H9 (cell line): ENCODE measurements around the gene CEP89. TPM values are rescaled to one million over a fixed set of nuclear protein-coding genes. Genes with fewer than 3 reads are reported as not detected.

Experiments used
- DNase-seq: peaks from one replicate; pipeline ENCODE4 v3.0.0-alpha.2; 2017
- H2AFZ ChIP-seq: one replicate; pipeline ENCODE4 v1.6.1; 2013; ENCODE audit warnings: mild to moderate bottlenecking, low read length, control low read depth, moderate library complexity
- H2AK5ac ChIP-seq: 2 replicates; pipeline ENCODE4 v1.6.1; 2013; ENCODE audit warnings: low read length, control low read depth, mixed read lengths; ENCODE audit not compliant: insufficient read length
- H2BK120ac ChIP-seq: one replicate; pipeline ENCODE4 v1.6.1; 2013; ENCODE audit warnings: low read depth, mild to moderate bottlenecking, low read length, control low read depth, inconsistent platforms; ENCODE audit not compliant: poor library complexity, severe bottlenecking
- H2BK12ac ChIP-seq: 2 replicates; pipeline ENCODE4 v1.6.1; 2013; ENCODE audit warnings: low read length, control low read depth, mixed read lengths, low read depth; ENCODE audit not compliant: insufficient read length
- H2BK15ac ChIP-seq: 2 replicates; pipeline ENCODE4 v1.6.1; 2013; ENCODE audit warnings: low read depth, low read length, control low read depth
- H2BK20ac ChIP-seq: one replicate; pipeline ENCODE4 v1.6.1; 2013; ENCODE audit warnings: low read depth, mild to moderate bottlenecking, low read length, control low read depth, inconsistent platforms; ENCODE audit not compliant: poor library complexity, severe bottlenecking
- H2BK5ac ChIP-seq: 2 replicates; pipeline ENCODE4 v1.6.1; 2013; ENCODE audit warnings: low read length, control low read depth, mixed read lengths; ENCODE audit not compliant: insufficient read length
- H3K14ac ChIP-seq: 2 replicates; pipeline ENCODE4 v1.6.1; 2013; ENCODE audit warnings: low read length, control low read depth; ENCODE audit not compliant: insufficient read depth
- H3K18ac ChIP-seq: 2 replicates; pipeline ENCODE4 v1.6.1; 2013; ENCODE audit warnings: low read depth, mild to moderate bottlenecking, mixed read lengths, low read length, control low read depth; ENCODE audit not compliant: insufficient read length
- H3K23ac ChIP-seq: 2 replicates; pipeline ENCODE4 v1.6.1; 2013; ENCODE audit warnings: low read length, control low read depth, mixed read lengths, low read depth; ENCODE audit not compliant: insufficient read length
- H3K23me2 ChIP-seq: 2 replicates; pipeline ENCODE4 v1.6.1; 2013; ENCODE audit warnings: low read depth, mild to moderate bottlenecking, mixed read lengths, low read length, control low read depth; ENCODE audit not compliant: insufficient read length, poor library complexity, severe bottlenecking
- H3K27ac ChIP-seq: 2 replicates; pipeline ENCODE4 v1.5.1; 2013; ENCODE audit warnings: low read length, control low read depth, mixed read lengths, low read depth; ENCODE audit not compliant: insufficient read length
- H3K27me3 ChIP-seq: 2 replicates; pipeline ENCODE4 v1.6.1; 2013; ENCODE audit warnings: low read length, control low read depth, inconsistent platforms; ENCODE audit not compliant: insufficient read depth
- H3K4ac ChIP-seq: 2 replicates; pipeline ENCODE4 v1.6.1; 2013; ENCODE audit warnings: low read depth, mild to moderate bottlenecking, control low read depth, inconsistent platforms, low read length, moderate library complexity
- H3K4me1 ChIP-seq: 2 replicates; pipeline ENCODE4 v1.6.1; 2013; ENCODE audit warnings: low read length, control low read depth, inconsistent platforms; ENCODE audit not compliant: insufficient read depth
- H3K4me2 ChIP-seq: 2 replicates; pipeline ENCODE4 v1.6.1; 2013; ENCODE audit warnings: low read length, control low read depth, mixed read lengths; ENCODE audit not compliant: insufficient read length, insufficient read depth
- H3K56ac ChIP-seq: 2 replicates; pipeline ENCODE4 v1.6.1; 2013; ENCODE audit warnings: low read depth, mild to moderate bottlenecking, mixed read lengths, low read length, control low read depth; ENCODE audit not compliant: insufficient read length
- H3K79me1 ChIP-seq: 2 replicates; pipeline ENCODE4 v1.6.1; 2013; ENCODE audit warnings: low read depth, mild to moderate bottlenecking, moderate library complexity, low read length, control low read depth, inconsistent platforms; ENCODE audit not compliant: insufficient read depth, poor library complexity, severe bottlenecking
- H3K79me2 ChIP-seq: 2 replicates; pipeline ENCODE4 v1.6.1; 2013; ENCODE audit warnings: low read length, control low read depth, inconsistent platforms; ENCODE audit not compliant: insufficient read depth
- H3K9ac ChIP-seq: 2 replicates; pipeline ENCODE4 v1.6.1; 2013; ENCODE audit warnings: low read length, control low read depth, mixed read lengths; ENCODE audit not compliant: insufficient read length; ENCODE audit errors: extremely low read depth
- H3K9me3 ChIP-seq: one replicate; pipeline ENCODE4 v1.6.1; 2013; ENCODE audit warnings: low read depth, low read length, inconsistent platforms; ENCODE audit not compliant: control insufficient read depth
- H3T11ph ChIP-seq: one replicate; pipeline ENCODE4 v1.6.1; 2013; ENCODE audit warnings: mild to moderate bottlenecking, low read length, control low read depth, inconsistent platforms
- H4K20me1 ChIP-seq: one replicate; pipeline ENCODE4 v1.6.1; 2013; ENCODE audit not compliant: control insufficient read depth, insufficient read length, insufficient read depth
- H4K5ac ChIP-seq: 2 replicates; pipeline ENCODE4 v1.6.1; 2013; ENCODE audit warnings: low read depth, mild to moderate bottlenecking, mixed read lengths, low read length, control low read depth; ENCODE audit not compliant: insufficient read length
- H4K8ac ChIP-seq: replicated peaks from 2 replicates; pipeline ENCODE4 v1.6.1; 2013; ENCODE audit warnings: low read length, control low read depth, mixed read lengths, low read depth; ENCODE audit not compliant: insufficient read length
- H4K91ac ChIP-seq: 2 replicates; pipeline ENCODE4 v1.6.1; 2013; ENCODE audit warnings: low read depth, mild to moderate bottlenecking, moderate library complexity, mixed read lengths, low read length, control low read depth; ENCODE audit not compliant: insufficient read length
- H3K27ac Mint-ChIP-seq, 3 experiments: 2 replicates in 2 of 3; 3 replicates in 1 of 3; pipeline ENCODE4 v1.8.0; 2020 to 2021; ENCODE audit warnings: mixed read lengths in 3 of 3, mild to moderate bottlenecking in 1 of 3, moderate library complexity in 1 of 3
- H3K27me3 Mint-ChIP-seq: 2 replicates; pipeline ENCODE4 v1.8.0; 2021; ENCODE audit warnings: low read depth, mild to moderate bottlenecking, moderate library complexity, mixed read lengths
- H3K36me3 Mint-ChIP-seq, 3 experiments: 2 replicates in 2 of 3; 3 replicates in 1 of 3; pipeline ENCODE4 v1.8.0; 2020 to 2021; ENCODE audit warnings: low read depth in 3 of 3, mixed read lengths in 3 of 3; ENCODE audit not compliant: insufficient read depth in 1 of 3
- H3K4me1 Mint-ChIP-seq, 2 experiments: 2 replicates each; pipeline ENCODE4 v1.8.0; 2020; ENCODE audit warnings: mixed read lengths in 2 of 2
- H3K4me3 Mint-ChIP-seq, 2 experiments: 2 replicates in 1 of 2; 3 replicates in 1 of 2; pipeline ENCODE4 v1.8.0; 2020 to 2021; ENCODE audit warnings: mild to moderate bottlenecking in 2 of 2, mixed read lengths in 2 of 2, moderate library complexity in 1 of 2
- H3K9me3 Mint-ChIP-seq, 2 experiments: 2 replicates in 1 of 2; 3 replicates in 1 of 2; pipeline ENCODE4 v1.8.0; 2020; ENCODE audit warnings: mild to moderate bottlenecking in 2 of 2, mixed read lengths in 2 of 2, moderate library complexity in 1 of 2
- CTCF ChIP-seq: fragments of 200-600 bp; sonication (generic); conservative IDR thresholded peaks from 3 replicates; pipeline ENCODE4 v1.8.0; 2021; ENCODE audit warnings: antibody characterized with exemption, mild to moderate bottlenecking
- WGBS: extraction: QIAGEN DNeasy Blood & Tissue Kit; methylation state at CpG from one replicate; pipeline ENCODE4 v1.1.7; 2013; ENCODE audit warnings: missing lambda C conversion rate, low lambda C conversion rate, mixed read lengths; ENCODE audit not compliant: insufficient read length; ENCODE audit errors: extremely low coverage; 5-methylcytosine and 5-hydroxymethylcytosine counted together
- total RNA-seq: library from RNA; stranded (reverse); gene quantifications from 2 replicates; pipeline ENCODE4 v1.2.1, GENCODE V29; 2021

Gene CEP89
- total RNA-seq, 1 experiment from 2014 or later = 22.1 TPM

GRCh38 chr19:32863841-32864240 lies 107.9 kb downstream of the CEP89 start:
- Mint-ChIP-seq H3K4me3 (no peak overlapping the region), H3K4me1 (0 out of 4 replicates have a peak, but pooled peaks cover 0 to 2% of the 10 kb centered on the region in 2 experiments), H3K36me3 (no peaks in the 10 kb centered on the region), H3K27ac (no peak overlapping the region), H3K9me3 (no peaks in the 10 kb centered on the region; a peak in 1 of 5 replicates), H3K27me3 (no peaks in the 10 kb centered on the region)
- Histone ChIP-seq H2BK12ac (no peak overlapping the region), H3K79me1 (no peaks in the 10 kb centered on the region), H2AFZ (no peak overlapping the region), H3K18ac (no peak overlapping the region), H3K4me2 (no peak overlapping the region), H3K9me3 (no peaks in the 10 kb centered on the region), H2BK20ac (no peak overlapping the region), H3K14ac (no peak overlapping the region), H3K23me2 (no peaks in the 10 kb centered on the region), H2BK120ac (no peak overlapping the region), H2AK5ac (no peak overlapping the region), H3K9ac (no peak overlapping the region), H2BK5ac (no peak overlapping the region), H3T11ph (no peak overlapping the region), H4K91ac (no peak overlapping the region), H3K27me3 (no peaks in the 10 kb centered on the region), H4K8ac (no peak overlapping the region), H3K4ac (no peak overlapping the region), H4K20me1 (no peaks in the 10 kb centered on the region), H3K23ac (no peak overlapping the region), H4K5ac (no peak overlapping the region), H2BK15ac (no peak overlapping the region), H3K56ac (no peak overlapping the region), H3K79me2 (no peaks in the 10 kb centered on the region), H3K27ac (no peak overlapping the region), H3K4me1 (no peaks in the 10 kb centered on the region)
- DNase-seq = no peak
- no peak for TF ChIP-seq CTCF
- no CpG with 5 or more reads among the region's 13 CpGs for WGBS
